ENCODE measurements around the gene SCAI. TPM values are rescaled to one million over a fixed set of nuclear protein-coding genes. Genes with fewer than 3 reads are reported as not detected.

The SCAI gene
- total and polyA plus RNA-seq, 2 of the 4 experiments (the other 2 are of a cell fraction): 3.6 to 14.5 TPM

GRCh38 chr9:124913378-124913777 is 229.9 kb downstream of the SCAI start:
- Histone ChIP-seq H2BK5ac (ENCODE audit: low read depth, low read length, poor library complexity, severe bottlenecking) (no peak overlapping the region), H3K56ac (ENCODE audit: extremely low read depth, insufficient read depth, low read length) (no peak overlapping the region), H3K9ac (ENCODE audit: low read depth, low read length) (no peak overlapping the region), H3K14ac (replicated peaks; ENCODE audit: low read depth, low read length) (no peak overlapping the region), H4K20me1 (ENCODE audit: insufficient read depth, low read length) (no peaks in the 10 kb centered on the region), H2BK120ac (ENCODE audit: low read depth, low read length) (no peak overlapping the region), H3K9me1 (ENCODE audit: insufficient read depth, low read length) (peaks cover 13% of the 10 kb centered on the region), H2AK5ac (ENCODE audit: low read depth, low read length) (no peak overlapping the region), H3K4me3 (ENCODE audit: insufficient read depth, low read depth, low read length) (no peak overlapping the region), H3K4me2 (ENCODE audit: low read depth, low read length) (no peak overlapping the region), H3K4me1 (ENCODE audit: control insufficient read depth, insufficient read depth, low read length) (no peaks in the 10 kb centered on the region), H4K8ac (ENCODE audit: low read depth in 2 of 2, low read length in 2 of 2) (no peak overlapping the region), H3K27ac (ENCODE audit: insufficient read depth, low read length) (no peak overlapping the region), H3K79me1 (ENCODE audit: low read depth in 1 of 2, low read length in 2 of 2) (0 out of 4 replicates have a peak, but pooled peaks cover 0 to 3% of the 10 kb centered on the region in 2 experiments), H3K27me3 (ENCODE audit: control insufficient read depth, insufficient read depth, low read length) (no peaks in the 10 kb centered on the region), H4K91ac (ENCODE audit: insufficient read depth, low read depth, low read length) (no peak overlapping the region), H3K36me3 (ENCODE audit: control insufficient read depth, insufficient read depth, low read length) (peaks cover 32% of the 10 kb centered on the region), H2AFZ (replicated peaks; ENCODE audit: low read length, poor library complexity) (no peak overlapping the region), H3K9me3 (ENCODE audit: control insufficient read depth, insufficient read depth, low read length) (no peaks in the 10 kb centered on the region), H3K18ac (ENCODE audit: low read depth, low read length) (no peak overlapping the region), H2AK9ac (replicated peaks; ENCODE audit: low read depth, low read length, poor library complexity) (no peak overlapping the region), H4K5ac (ENCODE audit: low read depth, low read length) (no peak overlapping the region), H3K4ac (ENCODE audit: low read depth, low read length) (no peak overlapping the region), H2BK15ac (ENCODE audit: low read depth, low read length) (no peak overlapping the region), H2BK20ac (ENCODE audit: low read depth, low read length) (no peak overlapping the region), H3K23ac (ENCODE audit: low read depth, low read length) (no peak overlapping the region)
- ChIA-PET POLR2A (ENCODE audit: unreplicated experiment) (interaction anchor here (0.5 kb wide), 1 partner anchor 324 kb away, joined by 14 read pairs; no protein-coding TSS in a partner anchor), CTCF (no interaction called here)
- DNase-seq: no peak
- intact Hi-C loops (cut with micrococcal nuclease) (no loop called here), in situ Hi-C loops (cut with MboI; ENCODE audit: low sequenced_read_pairs) (loop anchor here (25.0 kb wide), 1 partner anchor 449 kb away; no protein-coding TSS in a partner anchor), dilution Hi-C loops (cut with HindIII; ENCODE audit: low sequenced_read_pairs, unreplicated experiment) (no loop called here)
- no peak for ATAC-seq (ENCODE audit: low read depth)
- no TSS peak for BruUV-seq (replicated peaks)
- WGBS, 2 experiments (ENCODE audit: extremely low coverage in 2 of 2, insufficient read length in 1 of 2): no CpG with 5 or more reads among the region's 2 CpGs
- TF ChIP-seq CEBPB (IDR thresholded peaks at IDR 0.05; ENCODE audit: low read depth, low read length) (no peak), MXI1 (IDR thresholded peaks at IDR 0.05; ENCODE audit: borderline replicate concordance, low read depth, low read length) (no peak), POLR2A (IDR thresholded peaks at IDR 0.05; ENCODE audit: low read depth, low read length) (no peak), MAFK (IDR thresholded peaks at IDR 0.05; ENCODE audit: low read depth, low read length) (no peak), SMC3 (IDR thresholded peaks at IDR 0.05; ENCODE audit: low read depth, low read length) (no peak), RFX5 (IDR thresholded peaks at IDR 0.05; ENCODE audit: low read depth, low read length) (no peak), USF2 (IDR thresholded peaks at IDR 0.05; ENCODE audit: low read depth, low read length) (no peak), FOS (IDR thresholded peaks at IDR 0.05; ENCODE audit: low read depth, low read length) (no peak)
